IMR-90 (cell line): Measurements from ENCODE around the gene MRPL1. TPM values are rescaled to one million over a fixed set of nuclear protein-coding genes. Genes with fewer than 3 reads are reported as not detected.
A peak's percentile ranks its signal among the peaks of the same experiment; 100 is the strongest.

ENCODE experiments used
- ATAC-seq: fragments of 200-7000 bp; cut with Tn5 transposase; 2 replicates; pipeline ENCODE4 v1.9.1; 2020; ENCODE audit warnings: low read depth, mild to moderate bottlenecking, moderate library complexity
- BruUV-seq: library from RNA; stranded (reverse); fragments of 400-500 nt; replicated peaks from 2 replicates; lab custom pipeline; 2021; lab: Mats Ljungman, UMichigan
- CTCF ChIA-PET: fragments of 300-600 bp; formaldehyde crosslinking; extraction: SDS; loops from one replicate; lab custom pipeline; 2021; ENCODE audit warnings: antibody characterized with exemption; lab: Yijun Ruan, JAX
- POLR2A ChIA-PET: fragments of 300-600 bp; sonication (Branson Sonifier 250); formaldehyde crosslinking; loops from one replicate; lab custom pipeline; 2022; ENCODE audit warnings: antibody characterized with exemption; ENCODE audit not compliant: unreplicated experiment; lab: Charles Lee
- DNase-seq: peaks from one replicate; pipeline ENCODE4 v3.0.0; 2013
- H2AFZ ChIP-seq: replicated peaks from 2 replicates; pipeline ENCODE3; 2013; ENCODE audit warnings: low read length, mild to moderate bottlenecking; ENCODE audit not compliant: poor library complexity
- H2AK5ac ChIP-seq: 2 replicates; pipeline ENCODE4 v1.6.1; 2013; ENCODE audit warnings: low read depth, low read length, inconsistent platforms
- H2AK9ac ChIP-seq: replicated peaks from 2 replicates; pipeline ENCODE3; 2013; ENCODE audit warnings: mild to moderate bottlenecking, low read depth, low read length, moderate library complexity; ENCODE audit not compliant: poor library complexity
- H2BK120ac ChIP-seq: 2 replicates; pipeline ENCODE4 v1.6.1; 2013; ENCODE audit warnings: low read depth, low read length, inconsistent platforms
- H2BK15ac ChIP-seq: 3 replicates; pipeline ENCODE4 v1.6.1; 2013; ENCODE audit warnings: low read depth, low read length, inconsistent platforms
- H2BK20ac ChIP-seq: 2 replicates; pipeline ENCODE4 v1.6.1; 2013; ENCODE audit warnings: low read depth, mild to moderate bottlenecking, inconsistent platforms, low read length, moderate library complexity
- H2BK5ac ChIP-seq: 2 replicates; pipeline ENCODE4 v1.6.1; 2013; ENCODE audit warnings: mild to moderate bottlenecking, low read depth, low read length, inconsistent platforms; ENCODE audit not compliant: poor library complexity, severe bottlenecking
- H3K14ac ChIP-seq: replicated peaks from 2 replicates; pipeline ENCODE4 v1.6.1; 2013; ENCODE audit warnings: low read depth, low read length, inconsistent platforms
- H3K18ac ChIP-seq: 2 replicates; pipeline ENCODE4 v1.6.1; 2013; ENCODE audit warnings: low read depth, low read length, control low read depth
- H3K23ac ChIP-seq: 2 replicates; pipeline ENCODE4 v1.6.1; 2013; ENCODE audit warnings: low read depth, low read length, inconsistent platforms
- H3K27ac ChIP-seq: 2 replicates; pipeline ENCODE4 v1.5.1; 2013; ENCODE audit warnings: mild to moderate bottlenecking, control low read depth, low read length; ENCODE audit not compliant: insufficient read depth
- H3K27me3 ChIP-seq: 2 replicates; pipeline ENCODE4 v1.6.1; 2013; ENCODE audit warnings: low read length; ENCODE audit not compliant: control insufficient read depth, insufficient read depth
- H3K36me3 ChIP-seq: 2 replicates; pipeline ENCODE4 v1.6.1; 2013; ENCODE audit warnings: low read length, mixed read lengths; ENCODE audit not compliant: control insufficient read depth, insufficient read depth
- H3K4ac ChIP-seq: 2 replicates; pipeline ENCODE4 v1.6.1; 2013; ENCODE audit warnings: low read depth, low read length, inconsistent platforms
- H3K4me1 ChIP-seq: 2 replicates; pipeline ENCODE4 v1.6.1; 2013; ENCODE audit warnings: low read length, mixed read lengths; ENCODE audit not compliant: control insufficient read depth, insufficient read depth
- H3K4me2 ChIP-seq: 2 replicates; pipeline ENCODE4 v1.6.1; 2013; ENCODE audit warnings: low read depth, mild to moderate bottlenecking, control low read depth, low read length, moderate library complexity
- H3K4me3 ChIP-seq: 2 replicates; pipeline ENCODE4 v1.5.1; 2013; ENCODE audit warnings: low read depth, mild to moderate bottlenecking, control low read depth, low read length, moderate library complexity; ENCODE audit not compliant: insufficient read depth
- H3K56ac ChIP-seq: 2 replicates; pipeline ENCODE4 v1.6.1; 2013; ENCODE audit warnings: low read length, inconsistent platforms; ENCODE audit not compliant: insufficient read depth; ENCODE audit errors: extremely low read depth
- H3K79me1 ChIP-seq, 2 experiments: 2 replicates each; pipeline ENCODE4 v1.6.1; 2013; ENCODE audit warnings: low read length in 2 of 2, inconsistent platforms in 1 of 2, low read depth in 1 of 2
- H3K9ac ChIP-seq: 2 replicates; pipeline ENCODE4 v1.6.1; 2013; ENCODE audit warnings: low read depth, low read length, control low read depth
- H3K9me1 ChIP-seq: 2 replicates; pipeline ENCODE4 v1.6.1; 2013; ENCODE audit warnings: low read length, inconsistent platforms; ENCODE audit not compliant: insufficient read depth
- H3K9me3 ChIP-seq: 2 replicates; pipeline ENCODE4 v1.6.1; 2013; ENCODE audit warnings: low read length; ENCODE audit not compliant: control insufficient read depth, insufficient read depth
- H4K20me1 ChIP-seq: 2 replicates; pipeline ENCODE4 v1.6.1; 2013; ENCODE audit warnings: low read length, inconsistent platforms; ENCODE audit not compliant: insufficient read depth
- H4K5ac ChIP-seq: 2 replicates; pipeline ENCODE4 v1.6.1; 2013; ENCODE audit warnings: mild to moderate bottlenecking, low read depth, low read length, control low read depth
- H4K8ac ChIP-seq, 2 experiments: 2 replicates each; pipeline ENCODE4 v1.6.1; 2013; ENCODE audit warnings: low read depth in 2 of 2, low read length in 2 of 2, control low read depth in 1 of 2, inconsistent platforms in 1 of 2
- H4K91ac ChIP-seq: 2 replicates; pipeline ENCODE4 v1.6.1; 2013; ENCODE audit warnings: low read depth, low read length, inconsistent platforms; ENCODE audit not compliant: insufficient read depth
- CEBPB ChIP-seq: IDR thresholded peaks from 2 replicates; pipeline ENCODE4 v1.6.1; 2012; ENCODE audit warnings: low read depth, low read length, improper control_type of control experiment
- MAFK ChIP-seq: IDR thresholded peaks from 2 replicates; pipeline ENCODE4 v1.6.1; 2012; ENCODE audit warnings: low read depth, low read length, improper control_type of control experiment
- RFX5 ChIP-seq: IDR thresholded peaks from 2 replicates; pipeline ENCODE4 v1.8.0; 2012; ENCODE audit warnings: low read depth, mild to moderate bottlenecking, low read length, moderate library complexity
- WGBS, 2 experiments: methylation state at CpG; one replicate each; pipeline versions ENCODE4 v1.1.5 to v1.1.7; 2013; ENCODE audit warnings: missing lambda C conversion rate in 2 of 2; ENCODE audit not compliant: insufficient read length in 1 of 2; ENCODE audit errors: extremely low coverage in 2 of 2; 5-methylcytosine and 5-hydroxymethylcytosine counted together
- dilution Hi-C: fragments of 300-500 bp; cut with HindIII; formaldehyde crosslinking; loops from one replicate; pipeline ENCODE4 v1.14.3; 2018; ENCODE audit warnings: low sequenced_read_pairs; ENCODE audit not compliant: unreplicated experiment
- in situ Hi-C: fragments of 300-500 bp; cut with MboI; formaldehyde crosslinking; loops from 3 replicates; pipeline ENCODE4 v1.14.3; 2019; ENCODE audit warnings: low sequenced_read_pairs, inconsistent platforms, mixed read lengths
- intact Hi-C: fragments of 100-400 bp; cut with micrococcal nuclease; formaldehyde crosslinking; loops from 2 replicates; pipeline ENCODE4 v1.10.0; 2022
- polyA plus RNA-seq, 3 experiments: library from polyadenylated mRNA; depleted of rRNA; stranded (reverse); fragments of >200 nt; gene quantifications; 2 replicates each; pipeline ENCODE4 v1.2.3, GENCODE V29; 2012; ENCODE audit warnings: low replicate concordance in 1 of 3
- total RNA-seq: library from RNA; depleted of rRNA; stranded (reverse); fragments of >200 nt; gene quantifications from 2 replicates; pipeline ENCODE4 v1.2.3, GENCODE V29; 2012
- TF ChIP-seq, protein P1 (sequence below): conservative IDR thresholded peaks from 2 replicates; pipeline ENCODE4 v1.5.1; 2012; ENCODE audit warnings: mild to moderate bottlenecking, low read depth, low read length, improper control_type of control experiment
- TF ChIP-seq, protein P2 (sequence below): fragments of 150-350 bp; IDR thresholded peaks from 2 replicates; pipeline ENCODE4 v1.6.1; 2017; ENCODE audit warnings: mild to moderate bottlenecking, antibody characterized with exemption, low read length, low read depth

The MRPL1 gene
- total and polyA plus RNA-seq, 2 of the 4 experiments (the other 2 are of a cell fraction): 13.4 to 22.5 TPM

GRCh38 chr4:77911091-77911490 lies 48.5 kb downstream of the MRPL1 start:
- intact Hi-C loops: no loop called here
- Histone ChIP-seq H3K9ac (no peak overlapping the region), H4K20me1 (no peaks in the 10 kb centered on the region), H3K4ac (no peak overlapping the region), H3K23ac (no peak overlapping the region), H4K5ac (no peak overlapping the region), H4K8ac (peak overlapping the region in 1 of 2 experiments; percentile 25; a peak in 1 of 4 replicates), H3K4me3 (no peak overlapping the region), H2BK20ac (no peak overlapping the region), H3K18ac (no peak overlapping the region), H3K14ac (no peak overlapping the region), H3K9me1 (peaks cover 3% of the 10 kb centered on the region; the same call in 1 of the 2 replicates), H3K4me2 (no peak overlapping the region), H3K27ac (no peak overlapping the region), H2BK120ac (no peak overlapping the region), H2AK9ac (no peak overlapping the region), H2BK15ac (no peak overlapping the region), H2AFZ (no peak overlapping the region), H3K36me3 (peaks cover 4% of the 10 kb centered on the region; the same call in 1 of the 2 replicates), H4K91ac (no peak overlapping the region; the same call in 1 of the 2 replicates), H2BK5ac (peak overlapping the region; percentile 50), H3K79me1 (no peaks in the 10 kb centered on the region), H3K27me3 (no peaks in the 10 kb centered on the region), H2AK5ac (no peak overlapping the region), H3K4me1 (no peaks in the 10 kb centered on the region), H3K56ac (no peak overlapping the region), H3K9me3 (no peaks in the 10 kb centered on the region)
- in situ Hi-C loops: no loop called here
- dilution Hi-C loops: no loop called here
- ChIA-PET POLR2A (no interaction called here), CTCF (no interaction called here)
- WGBS, 2 experiments: no CpG with 5 or more reads among the region's 1 CpG
- ATAC-seq (peak; percentile 71), DNase-seq (peak; percentile 57)
- TF ChIP-seq, protein P1, sequence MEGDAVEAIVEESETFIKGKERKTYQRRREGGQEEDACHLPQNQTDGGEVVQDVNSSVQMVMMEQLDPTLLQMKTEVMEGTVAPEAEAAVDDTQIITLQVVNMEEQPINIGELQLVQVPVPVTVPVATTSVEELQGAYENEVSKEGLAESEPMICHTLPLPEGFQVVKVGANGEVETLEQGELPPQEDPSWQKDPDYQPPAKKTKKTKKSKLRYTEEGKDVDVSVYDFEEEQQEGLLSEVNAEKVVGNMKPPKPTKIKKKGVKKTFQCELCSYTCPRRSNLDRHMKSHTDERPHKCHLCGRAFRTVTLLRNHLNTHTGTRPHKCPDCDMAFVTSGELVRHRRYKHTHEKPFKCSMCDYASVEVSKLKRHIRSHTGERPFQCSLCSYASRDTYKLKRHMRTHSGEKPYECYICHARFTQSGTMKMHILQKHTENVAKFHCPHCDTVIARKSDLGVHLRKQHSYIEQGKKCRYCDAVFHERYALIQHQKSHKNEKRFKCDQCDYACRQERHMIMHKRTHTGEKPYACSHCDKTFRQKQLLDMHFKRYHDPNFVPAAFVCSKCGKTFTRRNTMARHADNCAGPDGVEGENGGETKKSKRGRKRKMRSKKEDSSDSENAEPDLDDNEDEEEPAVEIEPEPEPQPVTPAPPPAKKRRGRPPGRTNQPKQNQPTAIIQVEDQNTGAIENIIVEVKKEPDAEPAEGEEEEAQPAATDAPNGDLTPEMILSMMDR: no peak
- TF ChIP-seq, protein P2, sequence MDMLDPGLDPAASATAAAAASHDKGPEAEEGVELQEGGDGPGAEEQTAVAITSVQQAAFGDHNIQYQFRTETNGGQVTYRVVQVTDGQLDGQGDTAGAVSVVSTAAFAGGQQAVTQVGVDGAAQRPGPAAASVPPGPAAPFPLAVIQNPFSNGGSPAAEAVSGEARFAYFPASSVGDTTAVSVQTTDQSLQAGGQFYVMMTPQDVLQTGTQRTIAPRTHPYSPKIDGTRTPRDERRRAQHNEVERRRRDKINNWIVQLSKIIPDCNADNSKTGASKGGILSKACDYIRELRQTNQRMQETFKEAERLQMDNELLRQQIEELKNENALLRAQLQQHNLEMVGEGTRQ: no peak
- TF ChIP-seq CEBPB (no peak), MAFK (no peak), RFX5 (no peak)
- no TSS peak for BruUV-seq
